ENCODE results near the gene C16orf96. TPM values are rescaled to one million over a fixed set of nuclear protein-coding genes. Genes with fewer than 3 reads are reported as not detected.

C16orf96 gene
- total RNA-seq, 1 donor from 2014 or later, result not detected

GRCh38 chr16:4646773-4647643 lies 90.9 kb downstream of the C16orf96 start:
- no peak for DNase-seq (ENCODE audit: low read depth in 2 of 2)

GRCh38 chr16:4647644-4647980 lies 91.5 kb downstream of the C16orf96 start:
- DNase-seq (ENCODE audit: low read depth in 2 of 2), result no peak

DNA sequence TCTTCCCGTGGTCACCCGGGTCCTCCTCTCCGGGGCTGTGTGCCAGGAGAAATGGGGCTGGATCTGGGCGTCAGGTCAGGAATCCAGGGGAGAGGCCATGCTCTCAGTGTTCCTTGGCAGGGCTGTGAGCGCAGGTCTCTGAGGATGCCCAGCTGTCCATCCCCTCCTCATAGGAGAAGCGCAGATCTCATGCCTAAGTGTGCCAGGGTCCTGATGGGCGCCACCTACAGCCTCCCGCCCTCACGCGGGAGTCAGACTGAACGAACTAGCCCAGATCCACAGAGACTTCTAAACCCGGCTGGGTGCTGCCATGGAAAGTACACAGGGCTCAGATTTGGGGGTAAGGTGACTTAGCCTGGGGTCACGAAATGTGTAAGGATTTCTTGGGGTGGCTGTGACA lies 92.8 kb downstream of the C16orf96 start:
- no peak for DNase-seq (ENCODE audit: low read depth in 2 of 2)

- no peak for DNase-seq (ENCODE audit: low read depth in 2 of 2)
These were observed 93.8 kb downstream of the C16orf96 start for GRCh38 chr16:4649744-4650442.

Other genes with a start within 250 kb of the C16orf96 start
- 0.38 and 0.39 TPM in 2 replicates for gene GLIS2, start 240.3 kb upstream of the C16orf96 start, total RNA-seq
- gene PAM16, start 205.0 kb upstream of the C16orf96 start, total RNA-seq, result 12.5 and 19.8 TPM in 2 replicates
- gene VASN, start 184.5 kb upstream of the C16orf96 start, total RNA-seq, result 0.39 and 1.8 TPM in 2 replicates
- 24.8 and 35.8 TPM in 2 replicates for gene CORO7, start 139.7 kb upstream of the C16orf96 start, total RNA-seq
- 38.0 and 42.2 TPM in 2 replicates for gene DNAJA3, start 130.5 kb upstream of the C16orf96 start, total RNA-seq
- 57.6 and 65.2 TPM in 2 replicates for gene NMRAL1, start 81.7 kb upstream of the C16orf96 start, total RNA-seq
- gene HMOX2, start 79.9 kb upstream of the C16orf96 start, total RNA-seq, result 109 and 153 TPM in 2 replicates
- 4.7 and 11.9 TPM in 2 replicates for gene CDIP1, start 17.6 kb upstream of the C16orf96 start, total RNA-seq
- 3.1 and 5.4 TPM in 2 replicates for gene UBALD1, start 58.5 kb downstream of the C16orf96 start, total RNA-seq
- 14.2 and 22.6 TPM in 2 replicates for gene MGRN1, start 68.5 kb downstream of the C16orf96 start, total RNA-seq
- gene NUDT16L1, start 137.2 kb downstream of the C16orf96 start, total RNA-seq, result 24.1 and 33.3 TPM in 2 replicates
- gene ANKS3, start 177.9 kb downstream of the C16orf96 start, total RNA-seq, result 9.0 and 15.0 TPM in 2 replicates
- 0.13 TPM in 2 replicates for gene DNAAF8, start 178.2 kb downstream of the C16orf96 start, total RNA-seq
- gene ZNF500, start 210.8 kb downstream of the C16orf96 start, total RNA-seq, result 4.4 and 5.8 TPM in 2 replicates
- gene SEPTIN12, start 232.0 kb downstream of the C16orf96 start, total RNA-seq, result not detected in 2 replicates
- gene SMIM22, start 239.0 kb downstream of the C16orf96 start, total RNA-seq, result not detected in 2 replicates
- gene ROGDI, start 246.3 kb downstream of the C16orf96 start, total RNA-seq, result 27.4 and 30.8 TPM in 2 replicates